Hepatocyte (in vitro differentiated cells): ENCODE measurements around the gene CNEP1R1. TPM values are rescaled to one million over a fixed set of nuclear protein-coding genes. Genes with fewer than 3 reads are reported as not detected.

Experiments
- DNase-seq: peaks from one replicate; pipeline ENCODE4 v3.0.0-alpha.2; 2016; ENCODE audit warnings: low spot score
- H2AFZ ChIP-seq: fragments of 200-600 bp; sonication (generic); 2 replicates; pipeline ENCODE4 v1.6.0; 2016; ENCODE audit warnings: antibody characterized with exemption, mild to moderate bottlenecking
- H3K27ac ChIP-seq: fragments of 200-600 bp; sonication (generic); 2 replicates; pipeline ENCODE4 v1.5.1; 2016; ENCODE audit warnings: mild to moderate bottlenecking
- H3K27me3 ChIP-seq: fragments of 200-600 bp; sonication (generic); 2 replicates; pipeline ENCODE4 v1.6.1; 2016
- H3K36me3 ChIP-seq: fragments of 200-600 bp; sonication (generic); replicated peaks from 2 replicates; pipeline ENCODE4 v1.5.1; 2016; ENCODE audit warnings: low read depth; ENCODE audit not compliant: insufficient read depth
- H3K4me1 ChIP-seq: fragments of 200-600 bp; sonication (generic); 2 replicates; pipeline ENCODE4 v1.5.1; 2016; ENCODE audit warnings: mild to moderate bottlenecking, moderate library complexity; ENCODE audit not compliant: insufficient read depth
- H3K4me2 ChIP-seq: fragments of 200-600 bp; sonication (generic); 2 replicates; pipeline ENCODE4 v1.6.0; 2016
- H3K4me3 ChIP-seq: fragments of 200-600 bp; sonication (generic); 2 replicates; pipeline ENCODE4 v1.5.1; 2016; ENCODE audit warnings: mild to moderate bottlenecking
- H3K79me2 ChIP-seq: fragments of 200-600 bp; sonication (generic); 2 replicates; pipeline ENCODE4 v1.6.0; 2017; ENCODE audit warnings: mild to moderate bottlenecking
- H3K9me2 ChIP-seq: fragments of 200-600 bp; sonication (generic); replicated peaks from 2 replicates; pipeline ENCODE4 v1.6.0; 2017; ENCODE audit warnings: mild to moderate bottlenecking; ENCODE audit not compliant: insufficient read depth
- H3K9me3 ChIP-seq: fragments of 200-600 bp; sonication (generic); 2 replicates; pipeline ENCODE4 v1.5.1; 2016; ENCODE audit warnings: low read depth, mild to moderate bottlenecking
- H4K20me1 ChIP-seq: fragments of 200-600 bp; sonication (generic); 2 replicates; pipeline ENCODE4 v1.6.0; 2016; ENCODE audit warnings: mild to moderate bottlenecking; ENCODE audit not compliant: insufficient read depth, poor library complexity, severe bottlenecking
- EZH2 ChIP-seq: fragments of 200-600 bp; sonication (generic); IDR thresholded peaks from 2 replicates; pipeline ENCODE4 v1.6.1; 2016; ENCODE audit warnings: antibody characterized with exemption, mild to moderate bottlenecking, borderline replicate concordance
- EZH2phosphoT487 ChIP-seq: fragments of 200-600 bp; sonication (generic); IDR thresholded peaks from one replicate; pipeline ENCODE4 v1.6.1; 2018; ENCODE audit warnings: antibody characterized with exemption, mild to moderate bottlenecking, low read depth, moderate library complexity; ENCODE audit not compliant: unreplicated experiment, severe bottlenecking
- WGBS: methylation state at CpG from one replicate; pipeline ENCODE4 v1.1.6; 2016; ENCODE audit warnings: low lambda C conversion rate; ENCODE audit errors: missing lambda C conversion rate; 5-methylcytosine and 5-hydroxymethylcytosine counted together
- polyA plus RNA-seq: library from polyadenylated mRNA; unstranded; fragments of >200 nt; fragmentation: Nextera tagmentation; extraction: Ambion mirVana; gene quantifications from 2 replicates; pipeline ENCODE4 v1.2.1, GENCODE V29; 2016
- total RNA-seq: library from RNA; depleted of rRNA; stranded (reverse); fragments of >200 nt; gene quantifications from 2 replicates; pipeline ENCODE4 v1.2.3, GENCODE V29; 2014
- TF ChIP-seq, protein P1 (sequence below): fragments of 200-600 bp; sonication (generic); IDR thresholded peaks from 2 replicates; pipeline ENCODE4 v1.5.1; 2016; ENCODE audit warnings: antibody characterized with exemption, mild to moderate bottlenecking; ENCODE audit not compliant: poor library complexity

The CNEP1R1 gene
- total and polyA plus RNA-seq, 2 experiments from 2014 or later: 23.9 to 25.8 TPM

- Histone ChIP-seq H3K9me2 (no peaks in the 10 kb centered on the region), H3K4me1 (peaks cover 18% of the 10 kb centered on the region), H3K79me2 (peaks cover 31% of the 10 kb centered on the region), H3K27ac (peak overlapping the region; percentile 49), H3K4me3 (no peak overlapping the region), H3K4me2 (peak overlapping the region; percentile 95), H2AFZ (peak overlapping the region; percentile 12), H3K36me3 (no peaks in the 10 kb centered on the region), H3K27me3 (no peaks in the 10 kb centered on the region), H4K20me1 (peaks cover 3% of the 10 kb centered on the region), H3K9me3 (no peaks in the 10 kb centered on the region)
- WGBS: 83% methylated on average over 8 of the region's 8 CpGs
- TF ChIP-seq EZH2: no peak
- no peak for TF ChIP-seq EZH2phosphoT487
- TF ChIP-seq, protein P1, sequence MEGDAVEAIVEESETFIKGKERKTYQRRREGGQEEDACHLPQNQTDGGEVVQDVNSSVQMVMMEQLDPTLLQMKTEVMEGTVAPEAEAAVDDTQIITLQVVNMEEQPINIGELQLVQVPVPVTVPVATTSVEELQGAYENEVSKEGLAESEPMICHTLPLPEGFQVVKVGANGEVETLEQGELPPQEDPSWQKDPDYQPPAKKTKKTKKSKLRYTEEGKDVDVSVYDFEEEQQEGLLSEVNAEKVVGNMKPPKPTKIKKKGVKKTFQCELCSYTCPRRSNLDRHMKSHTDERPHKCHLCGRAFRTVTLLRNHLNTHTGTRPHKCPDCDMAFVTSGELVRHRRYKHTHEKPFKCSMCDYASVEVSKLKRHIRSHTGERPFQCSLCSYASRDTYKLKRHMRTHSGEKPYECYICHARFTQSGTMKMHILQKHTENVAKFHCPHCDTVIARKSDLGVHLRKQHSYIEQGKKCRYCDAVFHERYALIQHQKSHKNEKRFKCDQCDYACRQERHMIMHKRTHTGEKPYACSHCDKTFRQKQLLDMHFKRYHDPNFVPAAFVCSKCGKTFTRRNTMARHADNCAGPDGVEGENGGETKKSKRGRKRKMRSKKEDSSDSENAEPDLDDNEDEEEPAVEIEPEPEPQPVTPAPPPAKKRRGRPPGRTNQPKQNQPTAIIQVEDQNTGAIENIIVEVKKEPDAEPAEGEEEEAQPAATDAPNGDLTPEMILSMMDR: no peak
- DNase-seq: no peak
Observed at GRCh38 chr16:50065241-50065623, 40.2 kb downstream of the CNEP1R1 start.

- WGBS: 4% methylated on average over 77 of the region's 91 CpGs
- Histone ChIP-seq H3K4me1 (peaks cover 18% of the 10 kb centered on the region), H3K9me2 (no peaks in the 10 kb centered on the region), H3K4me2 (peak within 1 kb of the TSS; percentile 95), H3K36me3 (no peaks in the 10 kb centered on the region), H3K79me2 (peaks cover 31% of the 10 kb centered on the region), H3K4me3 (peak within 1 kb of the TSS; percentile 90), H3K9me3 (no peaks in the 10 kb centered on the region), H3K27me3 (no peaks in the 10 kb centered on the region), H4K20me1 (peaks cover 3% of the 10 kb centered on the region), H3K27ac (peak within 1 kb of the TSS; percentile 95), H2AFZ (peak within 1 kb of the TSS; percentile 100)
- DNase-seq: peak; percentile 97
- no peak for TF ChIP-seq EZH2
- TF ChIP-seq, protein P1: no peak
- TF ChIP-seq EZH2phosphoT487: no peak
Observed at GRCh38 chr16:50065624-50066481, 40.8 kb downstream of the CNEP1R1 start, which contains the start of gene HEATR3. TSS of gene HEATR3 (plus strand) at chr16:50065970. CDS start at chr16:50066132, 162 bp downstream.

DNA sequence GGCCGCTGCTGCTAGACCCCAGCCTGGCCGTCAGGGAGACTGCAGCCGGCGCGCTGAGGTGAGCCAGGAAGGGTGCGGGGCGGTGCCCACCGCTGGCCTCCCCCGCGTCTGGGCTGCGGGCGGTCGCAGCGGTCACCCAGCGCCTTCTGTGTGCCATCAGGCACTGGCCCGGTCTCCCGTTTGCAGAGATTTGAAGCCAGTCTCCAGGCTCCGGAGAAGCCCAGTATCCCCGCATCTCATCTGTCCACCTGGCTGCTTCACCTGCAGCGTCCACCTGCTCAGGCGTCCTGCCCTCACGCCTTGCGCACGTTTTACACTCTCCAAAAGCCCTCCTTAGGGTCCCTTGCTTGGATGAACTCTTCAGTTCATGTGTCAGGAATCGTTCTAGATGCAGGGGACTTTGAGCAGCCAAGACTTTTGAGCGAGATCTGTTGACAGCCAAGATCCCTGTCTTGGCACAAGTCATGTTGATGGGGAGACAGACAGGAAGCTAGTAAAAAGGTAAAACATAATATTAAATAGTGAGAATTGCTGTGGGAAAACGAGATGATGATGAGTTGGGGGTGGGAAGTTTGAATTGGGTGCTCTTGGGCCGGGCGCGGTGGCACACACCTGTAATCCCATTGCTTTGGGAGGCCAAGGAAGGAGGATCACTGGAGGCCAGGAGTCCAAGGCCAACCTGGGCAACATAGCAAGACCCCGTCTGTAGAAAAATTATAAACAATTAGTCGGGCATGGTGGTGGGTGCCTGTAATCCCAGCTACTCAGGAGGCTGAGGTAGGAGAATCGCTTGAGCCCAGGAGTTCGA is 41.7 kb downstream of the CNEP1R1 start:
- 27% methylated on average over 31 of the region's 34 CpGs for WGBS
- Histone ChIP-seq H3K9me2 (no peaks in the 10 kb centered on the region), H2AFZ (peak overlapping the region; percentile 100), H3K4me1 (peaks cover 18% of the 10 kb centered on the region), H3K27me3 (no peaks in the 10 kb centered on the region), H3K4me2 (peak overlapping the region; percentile 95), H3K9me3 (no peaks in the 10 kb centered on the region), H4K20me1 (peaks cover 3% of the 10 kb centered on the region), H3K4me3 (peak overlapping the region; percentile 90), H3K36me3 (no peaks in the 10 kb centered on the region), H3K79me2 (peaks cover 31% of the 10 kb centered on the region), H3K27ac (peak overlapping the region; percentile 95)
- no peak for DNase-seq
- TF ChIP-seq, protein P1: no peak
- TF ChIP-seq EZH2phosphoT487 (no peak), EZH2 (no peak)
